Smooth muscle cell (in vitro differentiated cells): Measurements from ENCODE around the gene NRG4. TPM values are rescaled to one million over a fixed set of nuclear protein-coding genes. Genes with fewer than 3 reads are reported as not detected.

Source experiments
- DNase-seq: peaks from one replicate; lab custom pipeline; 2025; ENCODE audit not compliant: unreplicated experiment; lab: John Stamatoyannopoulos, UW
- H2AFZ ChIP-seq: fragments of 200-600 bp; sonication (generic); 2 replicates; pipeline ENCODE4 v1.6.0; 2016; ENCODE audit warnings: antibody characterized with exemption, low read depth, mild to moderate bottlenecking
- H3F3A ChIP-seq: fragments of 200-600 bp; sonication (generic); 2 replicates; pipeline ENCODE4 v1.6.0; 2017; ENCODE audit warnings: antibody characterized with exemption, low read depth
- H3K27ac ChIP-seq: fragments of 200-600 bp; sonication (generic); 2 replicates; pipeline ENCODE4 v1.5.1; 2016; ENCODE audit warnings: low read depth, mild to moderate bottlenecking
- H3K27me3 ChIP-seq: fragments of 200-600 bp; sonication (generic); 2 replicates; pipeline ENCODE4 v1.6.1; 2016; ENCODE audit warnings: low read depth, mild to moderate bottlenecking
- H3K36me3 ChIP-seq: fragments of 200-600 bp; sonication (generic); 2 replicates; pipeline ENCODE4 v1.5.1; 2016; ENCODE audit warnings: low read depth
- H3K4me1 ChIP-seq: fragments of 200-600 bp; sonication (generic); 2 replicates; pipeline ENCODE4 v1.5.1; 2016; ENCODE audit warnings: low read depth
- H3K4me2 ChIP-seq: fragments of 200-600 bp; sonication (generic); 2 replicates; pipeline ENCODE4 v1.6.0; 2016; ENCODE audit warnings: mild to moderate bottlenecking
- H3K4me3 ChIP-seq: fragments of 200-600 bp; sonication (generic); 2 replicates; pipeline ENCODE4 v1.5.1; 2016; ENCODE audit warnings: mild to moderate bottlenecking
- H3K79me2 ChIP-seq: fragments of 200-600 bp; sonication (generic); 2 replicates; pipeline ENCODE4 v1.6.0; 2016; ENCODE audit warnings: low read depth, mild to moderate bottlenecking
- H3K9ac ChIP-seq: fragments of 200-600 bp; sonication (generic); 2 replicates; pipeline ENCODE4 v1.6.0; 2016; ENCODE audit warnings: low read depth
- H3K9me3 ChIP-seq: fragments of 200-600 bp; sonication (generic); replicated peaks from 2 replicates; pipeline ENCODE4 v1.5.1; 2016; ENCODE audit warnings: low read depth
- H4K20me1 ChIP-seq: fragments of 200-600 bp; sonication (generic); 2 replicates; pipeline ENCODE4 v1.6.0; 2016; ENCODE audit warnings: low read depth
- WGBS: methylation state at CpG from one replicate; pipeline ENCODE4 v1.1.7; 2016; ENCODE audit warnings: low lambda C conversion rate; 5-methylcytosine and 5-hydroxymethylcytosine counted together
- polyA plus RNA-seq: library from polyadenylated mRNA; unstranded; fragments of >200 nt; fragmentation: Nextera tagmentation; extraction: Ambion mirVana; gene quantifications from 2 replicates; pipeline ENCODE4 v1.2.1, GENCODE V29; 2016
- total RNA-seq: library from RNA; depleted of rRNA; stranded (reverse); fragments of >200 nt; gene quantifications from 2 replicates; pipeline ENCODE4 v1.2.3, GENCODE V29; 2014
- TF ChIP-seq, protein P1 (sequence below): fragments of 200-600 bp; sonication (generic); IDR thresholded peaks from 2 replicates; pipeline ENCODE4 v1.5.1; 2017; ENCODE audit warnings: borderline replicate concordance, mild to moderate bottlenecking, antibody characterized with exemption; ENCODE audit not compliant: insufficient read depth, poor library complexity, severe bottlenecking

NRG4 gene
- total and polyA plus RNA-seq, 2 experiments from 2014 or later, result 0.30 TPM; not detected in 1

DNA sequence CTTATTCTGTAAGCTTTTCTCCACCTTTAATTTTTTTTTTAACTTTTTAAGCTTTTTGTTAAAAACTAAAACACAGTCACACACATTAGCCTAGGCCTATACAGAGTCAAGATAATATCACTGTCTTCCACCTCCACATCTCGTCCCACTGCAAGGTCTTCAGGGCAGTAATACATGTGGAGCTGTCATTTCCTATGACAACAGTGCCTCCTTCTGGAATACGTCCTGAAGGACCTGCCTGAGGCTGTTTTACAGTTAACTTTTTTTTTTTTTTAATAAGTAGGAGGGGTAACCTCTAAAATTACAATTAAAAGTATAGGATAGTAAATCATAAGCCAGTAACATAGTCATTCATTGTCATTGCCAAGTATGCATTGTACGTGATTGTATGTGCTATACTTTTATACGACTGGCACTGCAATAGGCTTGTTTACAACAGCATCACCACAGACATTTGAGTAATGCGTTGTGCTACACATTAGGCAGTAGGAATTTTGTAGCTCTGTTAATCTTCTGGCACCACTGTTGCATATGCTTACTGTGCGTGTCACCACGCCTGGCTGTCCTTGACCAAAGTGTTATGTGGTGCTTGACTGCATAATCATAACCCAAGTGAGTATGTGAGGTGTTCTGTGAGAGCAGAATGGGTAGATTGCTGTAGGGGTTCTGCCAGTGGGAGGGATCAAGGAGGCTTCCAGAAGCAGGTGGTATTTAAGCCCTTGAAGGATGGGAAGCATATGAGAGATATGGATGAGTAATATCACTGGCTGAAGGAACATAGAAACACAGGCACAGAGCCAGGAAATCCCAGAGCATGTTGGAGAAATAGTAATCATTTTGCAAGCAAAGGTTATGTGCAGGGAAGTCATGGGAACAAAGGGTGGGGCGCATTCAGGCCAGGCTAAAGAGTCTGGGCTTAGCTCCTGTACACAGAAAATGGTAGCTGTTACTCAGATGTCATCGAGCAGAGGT is 90.2 kb downstream of the NRG4 start:
- no peak overlapping the region for H2AFZ ChIP-seq
- H3F3A ChIP-seq, result no peaks in the 10 kb centered on the region
- H3K36me3 ChIP-seq, result peaks cover 4% of the 10 kb centered on the region
- no peaks in the 10 kb centered on the region for H3K4me1 ChIP-seq
- H3K27ac ChIP-seq, result peak overlapping the region; percentile 20
- H3K9ac ChIP-seq, result no peak overlapping the region
- no peak overlapping the region for H3K4me3 ChIP-seq
- H3K79me2 ChIP-seq, result peaks cover 10% of the 10 kb centered on the region
- no peak overlapping the region for H3K4me2 ChIP-seq
- TF ChIP-seq, protein P1, sequence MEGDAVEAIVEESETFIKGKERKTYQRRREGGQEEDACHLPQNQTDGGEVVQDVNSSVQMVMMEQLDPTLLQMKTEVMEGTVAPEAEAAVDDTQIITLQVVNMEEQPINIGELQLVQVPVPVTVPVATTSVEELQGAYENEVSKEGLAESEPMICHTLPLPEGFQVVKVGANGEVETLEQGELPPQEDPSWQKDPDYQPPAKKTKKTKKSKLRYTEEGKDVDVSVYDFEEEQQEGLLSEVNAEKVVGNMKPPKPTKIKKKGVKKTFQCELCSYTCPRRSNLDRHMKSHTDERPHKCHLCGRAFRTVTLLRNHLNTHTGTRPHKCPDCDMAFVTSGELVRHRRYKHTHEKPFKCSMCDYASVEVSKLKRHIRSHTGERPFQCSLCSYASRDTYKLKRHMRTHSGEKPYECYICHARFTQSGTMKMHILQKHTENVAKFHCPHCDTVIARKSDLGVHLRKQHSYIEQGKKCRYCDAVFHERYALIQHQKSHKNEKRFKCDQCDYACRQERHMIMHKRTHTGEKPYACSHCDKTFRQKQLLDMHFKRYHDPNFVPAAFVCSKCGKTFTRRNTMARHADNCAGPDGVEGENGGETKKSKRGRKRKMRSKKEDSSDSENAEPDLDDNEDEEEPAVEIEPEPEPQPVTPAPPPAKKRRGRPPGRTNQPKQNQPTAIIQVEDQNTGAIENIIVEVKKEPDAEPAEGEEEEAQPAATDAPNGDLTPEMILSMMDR, result peak; percentile 59
- H3K9me3 ChIP-seq, result no peaks in the 10 kb centered on the region
- no peak for DNase-seq
- no peaks in the 10 kb centered on the region for H3K27me3 ChIP-seq
- H4K20me1 ChIP-seq, result peaks cover 97% of the 10 kb centered on the region
- 57% methylated on average over 9 of the region's 9 CpGs for WGBS

DNA sequence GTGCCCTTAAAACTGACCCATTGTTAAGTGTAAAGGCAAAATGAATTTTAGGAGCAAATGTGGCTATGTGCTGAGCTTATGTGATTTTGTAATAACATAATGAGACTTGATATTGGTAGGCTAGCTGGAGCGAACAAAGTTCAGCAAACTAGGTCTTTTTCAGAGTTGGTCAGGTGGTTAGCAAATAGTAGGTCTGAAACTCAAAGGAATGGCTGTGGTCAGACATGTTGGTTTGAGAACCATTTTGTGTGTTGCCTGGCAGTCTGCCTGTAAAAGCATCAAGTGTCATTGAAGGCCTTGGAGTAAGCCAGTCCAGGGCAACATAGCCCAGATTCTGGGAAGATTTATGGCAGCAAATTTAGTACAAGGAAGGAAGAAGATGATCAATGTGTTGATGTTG is 92.1 kb downstream of the NRG4 start:
- no peak overlapping the region for H2AFZ ChIP-seq
- no peaks in the 10 kb centered on the region for H3K27me3 ChIP-seq
- H3K79me2 ChIP-seq, result no peaks in the 10 kb centered on the region
- H4K20me1 ChIP-seq, result peaks cover 88% of the 10 kb centered on the region
- no peak overlapping the region for H3K27ac ChIP-seq
- H3K36me3 ChIP-seq, result peaks cover 4% of the 10 kb centered on the region
- 96% methylated on average over 1 of the region's 1 CpG for WGBS
- no peak overlapping the region for H3K4me2 ChIP-seq
- H3F3A ChIP-seq, result no peaks in the 10 kb centered on the region
- H3K9me3 ChIP-seq, result no peaks in the 10 kb centered on the region
- TF ChIP-seq, protein P1, result no peak
- no peak for DNase-seq
- no peak overlapping the region for H3K4me3 ChIP-seq
- H3K4me1 ChIP-seq, result no peaks in the 10 kb centered on the region
- H3K9ac ChIP-seq, result no peak overlapping the region

DNA sequence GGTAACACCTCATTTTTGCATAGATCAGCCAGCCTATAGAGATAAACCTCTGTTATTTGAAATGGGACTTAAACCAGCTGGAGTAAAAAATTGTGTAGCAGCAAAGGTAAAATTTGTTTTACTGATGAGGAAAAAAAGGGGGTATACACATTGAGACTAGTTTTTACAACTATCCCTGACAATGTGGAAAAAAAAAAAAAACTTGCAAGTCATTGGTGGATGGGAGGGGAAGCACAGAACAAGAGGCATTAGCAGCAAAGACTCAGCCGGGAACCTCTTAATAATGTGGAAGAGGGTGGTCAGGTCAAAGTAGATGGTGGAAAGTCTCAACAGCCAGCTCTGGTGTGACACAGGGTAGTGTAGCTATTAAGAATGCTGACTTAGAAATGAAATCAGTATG is 94.1 kb downstream of the NRG4 start:
- peaks cover 12% of the 10 kb centered on the region for H3K79me2 ChIP-seq
- H3K9me3 ChIP-seq, result no peaks in the 10 kb centered on the region
- no peak for DNase-seq
- H3K4me3 ChIP-seq, result no peak overlapping the region
- H3K27me3 ChIP-seq, result no peaks in the 10 kb centered on the region
- H3K4me1 ChIP-seq, result no peaks in the 10 kb centered on the region
- H3F3A ChIP-seq, result no peaks in the 10 kb centered on the region
- WGBS, result 95% methylated on average over 1 of the region's 1 CpG
- no peak overlapping the region for H2AFZ ChIP-seq
- H3K27ac ChIP-seq, result no peak overlapping the region
- peaks cover 9% of the 10 kb centered on the region for H3K36me3 ChIP-seq
- H4K20me1 ChIP-seq, result peaks cover 85% of the 10 kb centered on the region
- TF ChIP-seq, protein P1, result no peak
- H3K9ac ChIP-seq, result no peak overlapping the region
- no peak overlapping the region for H3K4me2 ChIP-seq
